ENCODE data around the gene ANKRD33B. TPM values are rescaled to one million over a fixed set of nuclear protein-coding genes. Genes with fewer than 3 reads are reported as not detected.
A peak's percentile ranks its signal among the peaks of the same experiment; 100 is the strongest.

ANKRD33B gene
- total and polyA plus RNA-seq, 2 experiments from 2014 or later: 0.71 to 1.5 TPM

GRCh38 chr5:10695759-10696543 lies 132.1 kb downstream of the ANKRD33B start:
- WGBS, 2 experiments (ENCODE audit: low coverage in 1 of 2, low lambda C conversion rate in 2 of 2, missing lambda C conversion rate in 2 of 2): 43 to 47% methylated on average over 7 of the region's 7 CpGs
- H3K4me3 ChIP-seq: no peak overlapping the region
- DNase-seq: peak; percentile 75
- no peaks in the 10 kb centered on the region for H3K9me3 ChIP-seq (ENCODE audit: low read depth)
- peaks cover 43% of the 10 kb centered on the region for H3K4me1 ChIP-seq (ENCODE audit: insufficient read depth)
- no peaks in the 10 kb centered on the region; the same call in 1 of the 2 replicates for H4K20me1 ChIP-seq (ENCODE audit: insufficient read depth)
- peaks cover 59% of the 10 kb centered on the region for H3K79me2 ChIP-seq (ENCODE audit: insufficient read depth)
- TF ChIP-seq EZH2phosphoT487 (IDR thresholded peaks at IDR 0.05; ENCODE audit: insufficient read depth, low read depth): no peak
- TF ChIP-seq EZH2 (IDR thresholded peaks at IDR 0.05; ENCODE audit: insufficient read depth, poor library complexity, severe bottlenecking): no peak
- peak overlapping the region; percentile 61 for H3K27ac ChIP-seq
- in situ Hi-C loops (cut with MboI): loop anchor here (25.0 kb wide), 2 partner anchors 491 to 1316 kb away; no protein-coding TSS in a partner anchor
- no peaks in the 10 kb centered on the region for H3K27me3 ChIP-seq (replicated peaks; ENCODE audit: insufficient read depth)
- no peak overlapping the region for H2AFZ ChIP-seq
- no peak overlapping the region for H3K4me2 ChIP-seq (ENCODE audit: unreplicated experiment)
- no peaks in the 10 kb centered on the region for H3K9me2 ChIP-seq (ENCODE audit: insufficient read depth)
- peaks cover 2% of the 10 kb centered on the region; the same call in 1 of the 2 replicates for H3K36me3 ChIP-seq (ENCODE audit: low read depth)
- H3K9ac ChIP-seq: peak overlapping the region; percentile 58
- peaks cover 42% of the 10 kb centered on the region for H3F3A ChIP-seq (ENCODE audit: insufficient read depth)

- TF ChIP-seq EZH2phosphoT487 (IDR thresholded peaks at IDR 0.05; ENCODE audit: insufficient read depth, low read depth): no peak
- TF ChIP-seq EZH2 (IDR thresholded peaks at IDR 0.05; ENCODE audit: insufficient read depth, poor library complexity, severe bottlenecking): no peak
- H3K4me1 ChIP-seq (ENCODE audit: insufficient read depth): peaks cover 39% of the 10 kb centered on the region
- H3K4me3 ChIP-seq: no peak overlapping the region
- in situ Hi-C loops (cut with MboI): loop anchor here (25.0 kb wide), 2 partner anchors 488 to 1313 kb away; no protein-coding TSS in a partner anchor
- no peak for DNase-seq
- 96 to 97% methylated on average over 5 of the region's 5 CpGs for WGBS, 2 experiments (ENCODE audit: low coverage in 1 of 2, low lambda C conversion rate in 2 of 2, missing lambda C conversion rate in 2 of 2)
- H4K20me1 ChIP-seq (ENCODE audit: insufficient read depth): no peaks in the 10 kb centered on the region; the same call in 1 of the 2 replicates
- no peak overlapping the region for H2AFZ ChIP-seq
- no peak overlapping the region for H3K27ac ChIP-seq
- no peak overlapping the region for H3K9ac ChIP-seq
- peaks cover 35% of the 10 kb centered on the region for H3F3A ChIP-seq (ENCODE audit: insufficient read depth)
- H3K9me3 ChIP-seq (ENCODE audit: low read depth): no peaks in the 10 kb centered on the region
- H3K4me2 ChIP-seq (ENCODE audit: unreplicated experiment): no peak overlapping the region
- no peaks in the 10 kb centered on the region for H3K36me3 ChIP-seq (ENCODE audit: low read depth)
- peaks cover 61% of the 10 kb centered on the region for H3K79me2 ChIP-seq (ENCODE audit: insufficient read depth)
- no peaks in the 10 kb centered on the region for H3K27me3 ChIP-seq (replicated peaks; ENCODE audit: insufficient read depth)
- H3K9me2 ChIP-seq (ENCODE audit: insufficient read depth): no peaks in the 10 kb centered on the region
Observed at GRCh38 chr5:10699281-10699874, 135.5 kb downstream of the ANKRD33B start.

GRCh38 chr5:10699987-10700386 lies 136.1 kb downstream of the ANKRD33B start:
- no peaks in the 10 kb centered on the region for H3K27me3 ChIP-seq (replicated peaks; ENCODE audit: insufficient read depth)
- H3K27ac ChIP-seq: no peak overlapping the region
- TF ChIP-seq EZH2 (IDR thresholded peaks at IDR 0.05; ENCODE audit: insufficient read depth, poor library complexity, severe bottlenecking): no peak
- TF ChIP-seq EZH2phosphoT487 (IDR thresholded peaks at IDR 0.05; ENCODE audit: insufficient read depth, low read depth): no peak
- no peaks in the 10 kb centered on the region for H3K9me2 ChIP-seq (ENCODE audit: insufficient read depth)
- H3K4me3 ChIP-seq: no peak overlapping the region
- H2AFZ ChIP-seq: no peak overlapping the region
- DNase-seq: no peak
- 72 to 75% methylated on average over 8 of the region's 8 CpGs for WGBS, 2 experiments (ENCODE audit: low coverage in 1 of 2, low lambda C conversion rate in 2 of 2, missing lambda C conversion rate in 2 of 2)
- H4K20me1 ChIP-seq (ENCODE audit: insufficient read depth): no peaks in the 10 kb centered on the region; the same call in 1 of the 2 replicates
- peaks cover 36% of the 10 kb centered on the region for H3F3A ChIP-seq (ENCODE audit: insufficient read depth)
- H3K79me2 ChIP-seq (ENCODE audit: insufficient read depth): peaks cover 60% of the 10 kb centered on the region
- in situ Hi-C loops (cut with MboI): loop anchor here (25.0 kb wide), 2 partner anchors 487 to 1312 kb away; no protein-coding TSS in a partner anchor
- no peak overlapping the region for H3K9ac ChIP-seq
- no peak overlapping the region for H3K4me2 ChIP-seq (ENCODE audit: unreplicated experiment)
- H3K36me3 ChIP-seq (ENCODE audit: low read depth): no peaks in the 10 kb centered on the region
- H3K9me3 ChIP-seq (ENCODE audit: low read depth): no peaks in the 10 kb centered on the region
- peaks cover 45% of the 10 kb centered on the region for H3K4me1 ChIP-seq (ENCODE audit: insufficient read depth)

- peaks cover 46% of the 10 kb centered on the region for H3K4me1 ChIP-seq (ENCODE audit: insufficient read depth)
- no peak for DNase-seq
- H3K9me3 ChIP-seq (ENCODE audit: low read depth): no peaks in the 10 kb centered on the region
- no peak overlapping the region for H3K4me2 ChIP-seq (ENCODE audit: unreplicated experiment)
- WGBS, 2 experiments (ENCODE audit: low coverage in 1 of 2, low lambda C conversion rate in 2 of 2, missing lambda C conversion rate in 2 of 2): 96 to 97% methylated on average over 7 of the region's 7 CpGs
- TF ChIP-seq EZH2 (IDR thresholded peaks at IDR 0.05; ENCODE audit: insufficient read depth, poor library complexity, severe bottlenecking) (no peak), EZH2phosphoT487 (IDR thresholded peaks at IDR 0.05; ENCODE audit: insufficient read depth, low read depth) (no peak)
- peaks cover 60% of the 10 kb centered on the region for H3K79me2 ChIP-seq (ENCODE audit: insufficient read depth)
- no peak overlapping the region for H3K4me3 ChIP-seq
- no peak overlapping the region for H3K9ac ChIP-seq
- H3K27ac ChIP-seq: no peak overlapping the region
- H4K20me1 ChIP-seq (ENCODE audit: insufficient read depth): no peaks in the 10 kb centered on the region; the same call in 1 of the 2 replicates
- in situ Hi-C loops (cut with MboI): no loop called here
- no peaks in the 10 kb centered on the region for H3K9me2 ChIP-seq (ENCODE audit: insufficient read depth)
- H3F3A ChIP-seq (ENCODE audit: insufficient read depth): peaks cover 37% of the 10 kb centered on the region
- H3K27me3 ChIP-seq (replicated peaks; ENCODE audit: insufficient read depth): no peaks in the 10 kb centered on the region
- H3K36me3 ChIP-seq (ENCODE audit: low read depth): no peaks in the 10 kb centered on the region
- H2AFZ ChIP-seq: no peak overlapping the region
Observed at GRCh38 chr5:10700516-10700915, 136.6 kb downstream of the ANKRD33B start.
